ENCODE measurements around the gene RAB3GAP1.

GRCh38 chr2:135113322-135113721 is 61.2 kb downstream of the RAB3GAP1 start:
- TF ChIP-seq CTCF (IDR thresholded peaks at IDR 0.05; ENCODE audit: low read length): no peak
- TF ChIP-seq EZH2 (optimal IDR thresholded peaks at IDR 0.05; ENCODE audit: low read depth, low read length): no peak
- no peak for TF ChIP-seq EZH2phosphoT487 (IDR thresholded peaks at IDR 0.05; ENCODE audit: low read length)
